Measurements from ENCODE around the gene PCED1A.

The PCED1A gene

GRCh38 chr20:2846698-2847097 is 6.2 kb upstream of the PCED1A start:
- DNase-seq (ENCODE audit: low read depth, low spot score): no peak
- no peaks in the 10 kb centered on the region for H3K27me3 ChIP-seq (ENCODE audit: insufficient read depth, insufficient read length)
- H3K9me3 ChIP-seq (ENCODE audit: insufficient read depth, low read length): no peaks in the 10 kb centered on the region
- H3K9ac ChIP-seq (ENCODE audit: insufficient read length, low read depth): no peak overlapping the region
- H3K4me1 ChIP-seq (ENCODE audit: insufficient read depth, insufficient read length): no peaks in the 10 kb centered on the region
- H3K4me3 ChIP-seq (ENCODE audit: insufficient read length, low read depth): no peak overlapping the region
- no peak for TF ChIP-seq YY1 (IDR thresholded peaks at IDR 0.05; ENCODE audit: insufficient read depth, insufficient read length)
- TF ChIP-seq SUZ12 (IDR thresholded peaks at IDR 0.05; ENCODE audit: extremely low read depth, insufficient read depth, insufficient read length): no peak
- H3K36me3 ChIP-seq (ENCODE audit: insufficient read depth, insufficient read length, low read length): peaks cover 3% of the 10 kb centered on the region

- H3K4me3 ChIP-seq (ENCODE audit: insufficient read length, low read depth): no peak overlapping the region
- no peak overlapping the region for H3K9ac ChIP-seq (ENCODE audit: insufficient read length, low read depth)
- H3K27me3 ChIP-seq (ENCODE audit: insufficient read depth, insufficient read length): no peaks in the 10 kb centered on the region
- no peak for DNase-seq (ENCODE audit: low read depth, low spot score)
- peaks cover 3% of the 10 kb centered on the region for H3K36me3 ChIP-seq (ENCODE audit: insufficient read depth, insufficient read length, low read length)
- H3K4me1 ChIP-seq (ENCODE audit: insufficient read depth, insufficient read length): no peaks in the 10 kb centered on the region
- TF ChIP-seq ZNF274 (IDR thresholded peaks at IDR 0.05; ENCODE audit: low read depth, low read length) (no peak), YY1 (IDR thresholded peaks at IDR 0.05; ENCODE audit: insufficient read depth, insufficient read length) (no peak), SUZ12 (IDR thresholded peaks at IDR 0.05; ENCODE audit: extremely low read depth, insufficient read depth, insufficient read length) (no peak)
- no peaks in the 10 kb centered on the region for H3K9me3 ChIP-seq (ENCODE audit: insufficient read depth, low read length)
These were observed 5.2 kb upstream of the PCED1A start for GRCh38 chr20:2845607-2846006.

GRCh38 chr20:2840967-2841531 is 594 bp upstream of the PCED1A start:
- TF ChIP-seq ZNF274 (IDR thresholded peaks at IDR 0.05; ENCODE audit: low read depth, low read length) (no peak), YY1 (IDR thresholded peaks at IDR 0.05; ENCODE audit: insufficient read depth, insufficient read length) (no peak), SUZ12 (IDR thresholded peaks at IDR 0.05; ENCODE audit: extremely low read depth, insufficient read depth, insufficient read length) (no peak)
- no peak for DNase-seq (ENCODE audit: low read depth, low spot score)
- peak overlapping the region; percentile 67 for H3K4me3 ChIP-seq (ENCODE audit: insufficient read length, low read depth)
- H3K27me3 ChIP-seq (ENCODE audit: insufficient read depth, insufficient read length): no peaks in the 10 kb centered on the region
- peaks cover 5% of the 10 kb centered on the region for H3K4me1 ChIP-seq (ENCODE audit: insufficient read depth, insufficient read length)
- H3K9me3 ChIP-seq (ENCODE audit: insufficient read depth, low read length): no peaks in the 10 kb centered on the region
- peak overlapping the region; percentile 82 for H3K9ac ChIP-seq (ENCODE audit: insufficient read length, low read depth)
- H3K36me3 ChIP-seq (ENCODE audit: insufficient read depth, insufficient read length, low read length): peaks cover 34% of the 10 kb centered on the region

GRCh38 chr20:2839732-2840137 is 720 bp downstream of the PCED1A start:
- H3K9ac ChIP-seq (ENCODE audit: insufficient read length, low read depth): no peak overlapping the region
- TF ChIP-seq SUZ12 (IDR thresholded peaks at IDR 0.05; ENCODE audit: extremely low read depth, insufficient read depth, insufficient read length): no peak
- no peak for TF ChIP-seq YY1 (IDR thresholded peaks at IDR 0.05; ENCODE audit: insufficient read depth, insufficient read length)
- no peak for TF ChIP-seq ZNF274 (IDR thresholded peaks at IDR 0.05; ENCODE audit: low read depth, low read length)

GRCh38 chr20:2838847-2839671 is 1.4 kb downstream of the PCED1A start:
- no peaks in the 10 kb centered on the region for H3K27me3 ChIP-seq (ENCODE audit: insufficient read depth, insufficient read length)
- H3K4me3 ChIP-seq (ENCODE audit: insufficient read length, low read depth): no peak overlapping the region
- H3K9me3 ChIP-seq (ENCODE audit: insufficient read depth, low read length): no peaks in the 10 kb centered on the region
- peaks cover 5% of the 10 kb centered on the region for H3K4me1 ChIP-seq (ENCODE audit: insufficient read depth, insufficient read length)
- H3K36me3 ChIP-seq (ENCODE audit: insufficient read depth, insufficient read length, low read length): peaks cover 43% of the 10 kb centered on the region
- DNase-seq (ENCODE audit: low read depth, low spot score): no peak
- no peak for TF ChIP-seq ZNF274 (IDR thresholded peaks at IDR 0.05; ENCODE audit: low read depth, low read length)
- TF ChIP-seq SUZ12 (IDR thresholded peaks at IDR 0.05; ENCODE audit: extremely low read depth, insufficient read depth, insufficient read length): no peak
- no peak for TF ChIP-seq YY1 (IDR thresholded peaks at IDR 0.05; ENCODE audit: insufficient read depth, insufficient read length)
- no peak overlapping the region for H3K9ac ChIP-seq (ENCODE audit: insufficient read length, low read depth)

More at GRCh38 chr20:2839732-2840137, 720 bp downstream of the PCED1A start:
- peaks cover 5% of the 10 kb centered on the region for H3K4me1 ChIP-seq (ENCODE audit: insufficient read depth, insufficient read length)
- H3K4me3 ChIP-seq (ENCODE audit: insufficient read length, low read depth): peak overlapping the region; percentile 67
- H3K9me3 ChIP-seq (ENCODE audit: insufficient read depth, low read length): no peaks in the 10 kb centered on the region
- no peak for DNase-seq (ENCODE audit: low read depth, low spot score)
- no peaks in the 10 kb centered on the region for H3K27me3 ChIP-seq (ENCODE audit: insufficient read depth, insufficient read length)
- peaks cover 40% of the 10 kb centered on the region for H3K36me3 ChIP-seq (ENCODE audit: insufficient read depth, insufficient read length, low read length)

- DNase-seq (ENCODE audit: low read depth, low spot score): no peak
- Histone ChIP-seq H3K9me3 (ENCODE audit: insufficient read depth, low read length) (no peaks in the 10 kb centered on the region), H3K27me3 (ENCODE audit: insufficient read depth, insufficient read length) (no peaks in the 10 kb centered on the region), H3K4me1 (ENCODE audit: insufficient read depth, insufficient read length) (peaks cover 5% of the 10 kb centered on the region), H3K9ac (ENCODE audit: insufficient read length, low read depth) (no peak overlapping the region), H3K36me3 (ENCODE audit: insufficient read depth, insufficient read length, low read length) (peaks cover 44% of the 10 kb centered on the region), H3K4me3 (ENCODE audit: insufficient read length, low read depth) (no peak overlapping the region)
- TF ChIP-seq YY1 (IDR thresholded peaks at IDR 0.05; ENCODE audit: insufficient read depth, insufficient read length): no peak
- no peak for TF ChIP-seq SUZ12 (IDR thresholded peaks at IDR 0.05; ENCODE audit: extremely low read depth, insufficient read depth, insufficient read length)
- TF ChIP-seq ZNF274 (IDR thresholded peaks at IDR 0.05; ENCODE audit: low read depth, low read length): no peak
These were observed 2.2 kb downstream of the PCED1A start for GRCh38 chr20:2838170-2838797.

All from NT2/D1 (cell line).